Eye (tissue), 1 donor: ENCODE data around the gene CIBAR2.
"Not testable (repeated sequence)": the region's sequence is repeated elsewhere in the genome, so short reads cannot be mapped to it uniquely, and the experiment has no call there.

ENCODE experiments used
- DNase-seq: peaks from one replicate; pipeline ENCODE4 v3.0.0-alpha.2; 2015

The CIBAR2 gene

GRCh38 chr16:85056211-85056748, 56.0 kb downstream of the CIBAR2 start:
- DNase-seq: no peak

DNA sequence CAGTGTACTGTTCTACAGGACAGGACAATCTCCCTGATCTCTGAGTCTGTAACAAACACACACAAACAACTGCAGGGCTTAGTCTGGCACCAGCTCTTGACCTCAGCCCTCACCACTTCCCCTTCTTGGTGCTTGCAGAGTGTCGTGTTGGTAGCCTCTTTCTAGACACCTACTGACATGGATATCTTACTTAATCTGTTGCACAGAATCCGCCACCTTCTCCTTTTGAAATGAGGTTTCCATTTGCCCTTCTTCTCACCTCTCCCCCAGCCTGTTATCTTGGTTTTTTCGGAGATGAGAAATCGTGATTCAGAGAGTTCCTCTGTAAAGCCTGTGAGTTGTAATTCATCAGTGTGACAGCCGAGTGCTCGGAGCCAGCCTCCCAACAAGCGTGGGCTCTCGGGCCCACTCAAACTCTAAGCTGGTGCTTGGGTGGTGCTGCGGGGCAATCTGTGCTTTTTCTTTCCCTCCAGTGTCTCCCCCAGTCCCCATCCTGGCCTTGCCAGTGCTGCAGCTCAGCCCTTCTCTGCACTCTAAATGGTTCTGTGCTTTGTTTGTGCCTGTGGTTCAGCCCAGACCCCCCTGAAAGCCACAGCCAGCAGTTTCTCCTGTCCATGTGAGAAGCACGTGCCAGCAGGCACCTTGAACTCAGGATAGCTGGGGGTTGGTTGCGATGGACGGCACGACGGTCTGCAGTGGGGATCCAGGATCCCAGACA, 56.6 kb downstream of the CIBAR2 start:
- DNase-seq: no peak

DNA sequence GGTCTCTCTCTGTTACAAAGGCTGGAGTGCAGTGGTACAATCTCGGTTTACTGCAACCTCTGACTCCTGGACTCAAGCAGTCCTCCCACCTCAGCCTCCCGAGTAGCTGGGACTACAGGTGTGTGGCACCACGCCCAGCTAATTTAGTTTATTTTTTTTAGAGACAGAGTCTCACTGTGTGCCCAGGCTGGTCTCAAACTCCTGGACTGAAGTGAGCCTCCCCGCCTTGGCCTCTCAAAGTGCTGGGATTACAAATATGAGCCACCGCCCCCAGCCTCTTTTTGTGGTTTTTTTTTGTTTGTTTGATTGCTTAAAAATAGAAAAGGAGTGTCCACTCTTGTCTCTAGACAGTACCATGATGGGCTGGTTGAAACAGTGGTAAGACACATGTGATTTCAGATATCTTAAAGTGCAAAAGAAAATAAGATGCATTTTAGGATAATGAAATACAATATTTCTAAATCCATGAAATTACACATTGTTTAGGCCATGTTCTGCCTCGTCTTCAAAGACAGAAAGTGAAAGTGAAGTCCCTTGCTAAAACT, 57.3 kb downstream of the CIBAR2 start:
- DNase-seq: no peak

- not testable (repeated sequence) for DNase-seq
Observed at GRCh38 chr16:85054321-85054720, 58.0 kb downstream of the CIBAR2 start.

DNA sequence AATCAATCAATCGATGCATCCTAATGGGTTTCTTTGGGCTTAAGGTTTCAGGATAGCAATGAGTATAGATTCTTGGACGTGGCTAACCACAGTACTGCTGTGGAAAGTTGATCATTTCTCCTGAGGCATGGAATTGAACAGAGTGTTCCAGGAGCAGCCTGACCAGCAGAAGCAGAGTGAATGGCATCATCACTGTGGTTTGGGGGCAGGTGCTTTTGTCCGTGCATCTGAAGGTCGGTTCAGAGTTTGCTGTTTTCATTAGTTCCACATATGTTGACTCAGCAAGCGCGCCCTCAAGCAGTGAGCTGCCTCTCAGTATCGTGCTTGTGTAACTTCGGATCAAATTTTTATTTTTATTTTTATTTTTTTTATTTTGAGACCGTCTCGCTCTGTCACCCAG, 59.7 kb downstream of the CIBAR2 start:
- DNase-seq: no peak

DNA sequence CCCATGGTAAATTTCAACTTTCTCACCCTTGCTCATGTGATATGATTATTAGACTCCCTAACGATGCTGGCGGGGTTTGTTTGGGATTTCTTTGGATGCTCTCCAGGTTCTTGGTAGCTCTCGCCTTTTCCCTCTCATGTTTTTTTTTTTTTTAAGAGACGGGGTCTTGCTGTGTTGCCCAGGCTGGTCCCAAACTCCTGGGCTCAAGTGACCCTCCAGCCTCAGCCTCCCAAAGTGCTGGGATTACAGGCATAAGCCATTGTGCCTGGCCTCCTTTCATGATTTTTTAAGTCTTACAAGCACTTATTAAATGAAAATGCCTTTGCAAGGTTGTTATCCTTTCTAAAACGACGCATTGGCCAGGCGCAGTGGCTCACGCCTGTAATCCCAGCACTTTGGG, 60.6 kb downstream of the CIBAR2 start:
- no peak for DNase-seq

DNA sequence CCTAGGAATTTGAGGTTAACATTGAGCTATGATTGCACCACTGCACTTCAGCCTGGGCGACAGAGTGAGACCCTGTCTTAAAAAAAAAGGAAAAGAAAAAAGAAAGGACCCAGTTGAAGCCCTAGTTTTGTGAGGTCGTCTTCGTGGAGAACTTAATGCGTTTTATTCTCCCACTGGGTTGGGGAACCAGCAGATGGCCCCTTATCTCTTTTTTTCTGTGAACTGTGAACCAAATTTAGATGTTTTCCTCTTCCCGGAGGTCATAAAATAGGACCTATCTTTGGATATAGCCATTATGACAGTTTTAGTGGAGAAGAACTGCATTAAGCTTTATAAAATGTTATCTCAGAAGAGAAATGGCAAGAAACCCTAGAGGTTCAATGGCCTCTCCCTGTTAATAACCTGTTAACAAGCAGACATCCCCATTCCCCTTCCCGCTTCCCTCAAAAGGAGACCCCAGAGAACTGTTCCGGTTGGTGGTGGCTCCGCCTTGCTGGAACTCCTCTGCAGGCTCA, 61.1 kb downstream of the CIBAR2 start:
- no peak for DNase-seq

DNA sequence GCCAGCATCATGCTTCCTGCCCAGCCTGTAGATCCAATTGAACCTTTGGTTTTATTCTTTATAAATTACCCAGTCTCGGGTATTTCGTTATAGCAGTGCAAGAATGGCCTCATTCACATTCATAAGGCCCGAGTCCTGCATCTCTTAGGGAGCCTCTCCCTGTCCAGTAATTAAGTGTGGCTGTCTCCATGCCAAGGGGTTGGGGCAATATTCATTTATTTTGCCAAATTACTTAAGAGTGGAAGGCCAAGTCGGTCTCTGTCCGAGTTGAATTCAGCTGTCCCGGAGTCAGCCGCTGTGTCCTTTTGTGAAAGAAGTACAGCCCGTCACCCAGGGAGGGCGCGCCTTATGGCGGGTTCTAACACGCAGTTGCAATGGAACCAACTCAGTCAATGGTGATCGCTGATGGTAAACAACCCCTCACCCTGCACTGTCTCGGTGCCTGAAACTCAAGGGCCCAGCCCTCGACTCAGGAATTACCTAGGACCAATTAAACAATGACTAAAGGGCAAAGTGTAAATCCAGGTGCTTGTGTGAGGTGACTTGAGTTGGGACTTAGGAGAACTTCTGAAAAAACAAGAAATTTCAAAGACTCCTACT, 62.5 kb downstream of the CIBAR2 start:
- DNase-seq: no peak

- no peak for DNase-seq
Observed at GRCh38 chr16:85048921-85049562, 63.2 kb downstream of the CIBAR2 start.
